HG03196 (cell line): ENCODE measurements around the gene GPRIN2.
"Not testable (repeated sequence)": the region's sequence is repeated elsewhere in the genome, so short reads cannot be mapped to it uniquely, and the experiment has no call there.

ENCODE experiments used
- ATAC-seq: cut with Tn5 transposase; IDR thresholded peaks from one replicate; pipeline ENCODE4 v1.9.1; 2021; ENCODE audit not compliant: unreplicated experiment

GPRIN2 gene

GRCh38 chr10:46556515-46557318 is at the start of gene GPRIN2:
GPRIN2 (minus strand) TSS chr10:46556658; CDS start chr10:46550736, 5,922 bp downstream.
- ATAC-seq: no peak

GRCh38 chr10:46600516-46600915 is 44.1 kb upstream of the GPRIN2 start:
- ATAC-seq: not testable (repeated sequence)

- peak; percentile 87 for ATAC-seq
These were observed 41.3 kb upstream of the GPRIN2 start for GRCh38 chr10:46597616-46598246.

DNA sequence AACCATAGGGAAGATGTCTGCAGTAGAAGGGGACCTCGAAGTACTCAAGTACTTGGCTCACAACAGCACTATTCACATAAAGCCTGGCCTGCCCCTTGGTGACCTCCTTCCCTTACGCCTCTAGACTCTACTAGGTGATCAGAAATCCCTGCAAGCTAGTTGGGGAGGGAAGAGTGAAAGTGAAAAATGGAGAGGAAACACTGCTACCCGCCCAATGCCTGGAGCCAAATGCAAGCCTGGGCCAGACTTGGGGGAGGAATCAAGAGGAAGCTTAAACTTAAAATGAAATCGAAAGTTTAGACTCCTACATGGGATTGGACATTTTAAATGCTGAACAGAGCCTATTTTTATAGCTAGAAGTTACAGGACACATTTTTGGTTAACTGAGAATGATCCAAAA is 40.1 kb upstream of the GPRIN2 start:
- not testable (repeated sequence) for ATAC-seq

GRCh38 chr10:46594453-46595063 is 38.1 kb upstream of the GPRIN2 start:
- not testable (repeated sequence) for ATAC-seq

DNA sequence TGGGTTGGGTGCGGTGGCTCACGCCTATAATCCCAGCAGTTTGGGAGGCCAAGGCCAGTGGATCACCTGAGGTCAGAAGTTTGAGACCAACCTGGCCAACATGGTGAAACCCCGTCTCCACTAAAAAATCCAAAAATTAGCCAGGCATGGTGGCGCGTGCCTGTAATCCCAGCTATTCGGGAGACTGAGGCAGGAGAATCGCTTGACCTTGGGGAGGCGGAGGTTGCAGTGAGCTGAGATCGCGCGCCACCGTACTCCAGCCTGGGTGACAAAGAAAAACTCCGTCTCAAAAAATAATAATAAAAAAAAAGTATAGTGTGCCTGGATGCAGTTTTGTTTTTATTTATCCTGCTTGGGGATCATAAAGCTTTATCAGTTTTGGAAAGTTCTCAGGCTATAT is 36.8 kb upstream of the GPRIN2 start:
- ATAC-seq: not testable (repeated sequence)

DNA sequence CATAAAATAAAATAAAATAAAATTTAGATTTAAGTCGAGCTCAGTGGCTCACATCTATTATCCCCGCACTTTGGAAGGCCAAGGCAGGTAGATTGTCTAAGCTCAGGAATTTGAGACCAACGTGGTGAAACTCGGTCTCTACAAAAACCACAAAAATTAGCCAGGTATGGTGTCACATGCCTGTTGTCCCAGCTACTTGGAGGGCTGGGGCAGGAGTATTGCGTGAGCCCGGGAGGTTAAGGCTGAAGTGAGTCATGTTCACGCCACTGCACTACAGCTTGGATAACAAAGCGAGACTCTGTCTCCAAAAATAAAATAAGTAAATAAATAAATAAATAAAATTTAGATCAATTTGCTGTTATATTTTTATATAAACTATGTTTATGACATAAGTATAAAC is 34.6 kb upstream of the GPRIN2 start:
- ATAC-seq: not testable (repeated sequence)

DNA sequence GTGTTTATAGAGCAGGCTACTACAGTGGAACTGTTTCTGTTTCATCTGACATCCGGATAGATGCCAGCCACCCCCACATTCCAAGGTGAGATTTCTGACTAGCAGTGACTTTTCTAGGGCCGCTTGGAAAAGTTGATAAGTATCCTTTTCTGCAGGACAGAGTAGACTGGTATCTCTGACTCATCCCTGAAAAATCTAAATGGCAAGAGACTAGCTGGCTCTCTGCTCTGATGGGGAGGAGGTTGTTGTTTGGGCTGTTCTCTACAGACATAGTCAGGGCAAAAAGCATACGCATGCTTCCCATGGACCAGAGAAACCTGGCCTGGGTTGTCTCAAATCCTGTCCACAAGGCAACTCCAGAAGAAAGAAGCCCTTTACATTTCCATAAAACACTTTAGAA is 33.1 kb upstream of the GPRIN2 start:
- not testable (repeated sequence) for ATAC-seq

DNA sequence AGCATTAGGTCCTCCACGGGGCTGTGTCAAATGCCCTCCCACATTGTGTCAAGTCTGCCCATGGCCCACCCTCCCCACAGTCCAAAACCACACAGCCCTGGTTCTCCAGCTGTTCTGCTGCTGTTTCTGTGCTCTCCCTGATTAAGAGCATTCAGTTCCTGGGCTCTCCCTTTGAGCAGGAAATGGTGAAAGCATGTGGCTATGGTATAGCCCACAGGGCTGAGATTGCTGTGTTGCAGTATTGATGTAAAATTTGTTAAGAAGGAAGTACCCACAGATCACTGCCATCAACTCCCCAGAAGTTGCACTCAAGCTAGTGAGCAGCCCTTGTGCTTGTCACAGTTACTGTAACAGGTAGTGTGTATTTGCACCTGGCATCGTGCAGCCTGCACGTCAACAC is 31.8 kb upstream of the GPRIN2 start:
- not testable (repeated sequence) for ATAC-seq

DNA sequence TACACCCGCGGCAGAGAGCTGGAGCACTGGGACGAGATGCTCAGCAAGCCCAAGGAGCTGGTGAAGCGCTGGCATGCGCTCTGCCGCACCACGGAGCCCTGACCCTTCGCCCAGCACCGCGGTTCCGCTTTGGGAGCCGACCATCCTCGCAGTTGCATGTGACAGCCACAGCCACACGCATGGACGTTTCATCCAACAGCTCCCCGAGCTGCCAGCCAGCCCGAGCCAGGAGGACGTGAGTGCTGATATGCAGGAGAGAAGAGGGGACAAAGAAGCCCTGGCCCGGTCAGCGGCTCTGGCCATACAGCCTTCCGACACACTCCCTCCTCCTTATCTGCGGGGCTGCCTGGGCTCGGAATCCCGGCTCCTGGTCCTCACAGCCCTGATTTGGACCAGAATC is 31.1 kb upstream of the GPRIN2 start:
- not testable (repeated sequence) for ATAC-seq

DNA sequence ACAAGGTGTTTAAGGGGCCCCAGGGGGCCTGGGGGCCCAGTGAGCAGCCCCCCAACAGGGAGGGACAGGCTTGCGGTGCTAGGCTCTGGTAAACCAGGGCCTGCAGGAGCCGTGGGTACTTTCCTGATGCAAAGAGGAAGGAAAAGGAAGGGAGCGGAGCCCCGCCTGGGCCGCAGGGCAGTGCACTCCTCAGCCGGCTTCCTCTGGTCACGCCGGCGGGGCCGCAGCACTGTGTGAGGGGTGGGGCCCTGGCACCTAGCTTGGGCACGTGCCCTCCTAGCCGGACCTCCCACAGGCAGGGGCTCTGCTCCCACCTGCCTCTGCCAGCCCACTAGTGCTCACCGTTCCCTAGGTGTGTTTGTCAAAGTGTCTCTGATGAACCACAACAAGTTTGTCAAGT is 28.8 kb upstream of the GPRIN2 start:
- not testable (repeated sequence) for ATAC-seq

GRCh38 chr10:46584196-46584595 is 27.7 kb upstream of the GPRIN2 start:
- not testable (repeated sequence) for ATAC-seq

- ATAC-seq: not testable (repeated sequence)
These were observed 26.1 kb upstream of the GPRIN2 start for GRCh38 chr10:46582568-46582967.

GRCh38 chr10:46581997-46582396 is 25.5 kb upstream of the GPRIN2 start:
- ATAC-seq: not testable (repeated sequence)

DNA sequence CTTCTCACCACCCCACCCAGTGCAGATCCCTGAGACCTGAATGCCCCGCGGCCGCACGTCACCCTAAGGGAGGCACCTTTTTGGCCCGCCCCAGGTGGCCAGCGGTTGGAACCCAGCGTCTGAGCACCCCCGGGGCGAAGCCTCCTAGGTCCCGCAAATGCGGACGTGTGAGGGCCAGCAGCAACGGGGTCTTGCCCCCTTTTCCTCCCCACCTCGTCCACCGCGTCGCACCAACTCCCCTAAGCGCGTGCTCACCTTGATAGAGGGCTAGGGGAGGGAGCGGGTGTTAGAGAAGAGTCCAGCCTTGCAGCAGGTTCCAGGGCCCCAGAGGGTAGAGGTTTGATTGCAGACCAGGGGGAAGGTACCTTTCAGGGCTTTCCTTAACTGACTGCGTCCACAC is 22.9 kb upstream of the GPRIN2 start:
- not testable (repeated sequence) for ATAC-seq

GRCh38 chr10:46578474-46579178 is 22.2 kb upstream of the GPRIN2 start, which contains the start of gene SYT15:
SYT15 (plus strand) TSS chr10:46579128; CDS start chr10:46579169, 41 bp downstream.
- ATAC-seq: not testable (repeated sequence)

- ATAC-seq: not testable (repeated sequence)
These were observed 21.4 kb upstream of the GPRIN2 start for GRCh38 chr10:46577624-46578473.

DNA sequence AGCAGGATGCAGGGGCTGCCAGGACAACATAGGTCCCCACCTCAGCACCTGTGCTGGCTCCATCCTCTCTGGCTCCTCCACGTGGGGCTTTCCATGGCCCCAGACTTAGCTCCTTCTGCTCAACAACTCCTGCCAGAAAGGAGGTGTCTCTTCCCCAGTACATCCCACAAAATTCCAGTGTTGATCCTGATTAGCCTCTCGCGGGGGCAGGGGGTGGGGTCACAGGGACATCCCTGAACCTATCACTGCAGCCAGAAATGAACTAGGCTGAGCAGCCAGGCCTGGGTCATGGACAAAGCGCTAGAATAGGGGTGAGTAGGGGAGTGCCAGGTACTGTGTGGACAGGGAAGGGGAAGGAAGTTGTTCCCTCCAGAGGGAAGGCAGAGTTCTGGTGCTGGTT is 17.4 kb upstream of the GPRIN2 start:
- ATAC-seq: not testable (repeated sequence)

GRCh38 chr10:46573314-46573713 is 16.9 kb upstream of the GPRIN2 start:
- not testable (repeated sequence) for ATAC-seq

DNA sequence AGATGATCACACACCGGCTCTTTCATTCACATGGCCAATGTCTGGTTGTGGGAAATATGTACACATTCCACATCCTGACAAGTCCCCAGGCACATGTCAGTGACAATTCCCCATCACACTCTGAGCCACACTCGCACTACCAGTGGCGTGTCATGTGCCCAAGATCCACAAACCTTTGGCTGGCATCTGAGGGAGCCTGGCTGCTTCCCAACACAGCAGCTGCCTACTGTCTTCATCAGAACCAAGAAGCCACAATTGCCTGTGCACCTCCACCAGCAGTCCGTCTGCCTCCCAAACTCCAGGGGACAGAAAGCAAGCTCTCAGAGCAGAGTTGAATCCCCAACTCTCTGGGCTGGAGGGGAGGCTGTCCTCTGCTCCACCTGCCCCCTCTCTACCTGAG is 16.3 kb upstream of the GPRIN2 start:
- ATAC-seq: not testable (repeated sequence)
